Prostate gland (tissue), 2 donors: ENCODE measurements around the gene IGF2BP3. TPM values are rescaled to one million over a fixed set of nuclear protein-coding genes. Genes with fewer than 3 reads are reported as not detected.

Experiments
- DNase-seq: peaks from one replicate; pipeline ENCODE4 v3.0.0-alpha.2; 2019; ENCODE audit warnings: low spot score
- H3K27ac ChIP-seq, 2 donors: fragments of 200-600 bp; sonication (generic); 2 replicates each; pipeline ENCODE4 v1.5.1; 2017 to 2019
- H3K27me3 ChIP-seq: fragments of 200-600 bp; sonication (generic); replicated peaks from 2 replicates; pipeline ENCODE4 v1.5.1; 2019; ENCODE audit not compliant: insufficient read depth
- H3K36me3 ChIP-seq, 2 donors: fragments of 200-600 bp; sonication (generic); 1 replicate in 1 of 2; 2 replicates in 1 of 2; pipeline versions ENCODE4 v1.5.1 to v1.8.1; 2017 to 2019
- H3K4me1 ChIP-seq: fragments of 200-600 bp; sonication (generic); replicated peaks from 2 replicates; pipeline ENCODE4 v1.5.1; 2019
- H3K4me3 ChIP-seq, 2 donors: fragments of 200-600 bp; sonication (generic); 2 replicates each; pipeline ENCODE4 v1.5.1; 2017 to 2019
- H3K9me3 ChIP-seq: fragments of 200-600 bp; sonication (generic); 2 replicates; pipeline ENCODE4 v1.5.1; 2017
- CTCF ChIP-seq, 4 experiments: fragments of 200-600 bp in 2 of 4; fragments of 450-650 bp in 2 of 4; sonication (generic) in 2 of 4; IDR thresholded peaks; 1 replicate in 3 of 4; 2 replicates in 1 of 4; pipeline ENCODE4 v1.5.1; 2016 to 2019; ENCODE audit warnings: antibody characterized with exemption in 4 of 4, mild to moderate bottlenecking in 2 of 4, moderate library complexity in 2 of 4
- POLR2A ChIP-seq: fragments of 450-650 bp; IDR thresholded peaks from one replicate; pipeline ENCODE4 v1.6.1; 2016; ENCODE audit warnings: antibody characterized with exemption, mild to moderate bottlenecking
- POLR2AphosphoS5 ChIP-seq: sonication (generic); formaldehyde crosslinking; IDR thresholded peaks from one replicate; pipeline ENCODE4 v1.6.1; 2017; ENCODE audit warnings: antibody characterized with exemption
- WGBS: methylation state at CpG from one replicate; pipeline ENCODE4 v1.1.5; 2018; 5-methylcytosine and 5-hydroxymethylcytosine counted together
- intact Hi-C: fragments of 100-400 bp; cut with DNase I; formaldehyde crosslinking; loops from one replicate; pipeline ENCODE4 v1.14.2; 2022
- total RNA-seq, 2 donors: library from RNA; depleted of rRNA; stranded (reverse); fragments of >200 nt; gene quantifications; one replicate each; pipeline ENCODE4 v1.1.0, GENCODE V29; 2016

IGF2BP3 gene
- total RNA-seq, 2 donors from 2014 or later, result 9.6 TPM; not detected in 1

- TF ChIP-seq POLR2AphosphoS5 (peak; percentile 78), POLR2A (no peak), CTCF (IDR thresholded peaks at IDR 0.05) (no peak)
- Histone ChIP-seq H3K27me3 (no peaks in the 10 kb centered on the region), H3K36me3 (no peaks in the 10 kb centered on the region), H3K9me3 (no peaks in the 10 kb centered on the region), H3K27ac (no peak overlapping the region), H3K4me1 (no peaks in the 10 kb centered on the region), H3K4me3 (no peak overlapping the region)
- DNase-seq, result peak; percentile 73
- WGBS, result 13% methylated on average over 5 of the region's 5 CpGs
- intact Hi-C loops, result no loop called here
Observed at GRCh38 chr7:23334482-23335056, 135.7 kb downstream of the IGF2BP3 start.

DNA sequence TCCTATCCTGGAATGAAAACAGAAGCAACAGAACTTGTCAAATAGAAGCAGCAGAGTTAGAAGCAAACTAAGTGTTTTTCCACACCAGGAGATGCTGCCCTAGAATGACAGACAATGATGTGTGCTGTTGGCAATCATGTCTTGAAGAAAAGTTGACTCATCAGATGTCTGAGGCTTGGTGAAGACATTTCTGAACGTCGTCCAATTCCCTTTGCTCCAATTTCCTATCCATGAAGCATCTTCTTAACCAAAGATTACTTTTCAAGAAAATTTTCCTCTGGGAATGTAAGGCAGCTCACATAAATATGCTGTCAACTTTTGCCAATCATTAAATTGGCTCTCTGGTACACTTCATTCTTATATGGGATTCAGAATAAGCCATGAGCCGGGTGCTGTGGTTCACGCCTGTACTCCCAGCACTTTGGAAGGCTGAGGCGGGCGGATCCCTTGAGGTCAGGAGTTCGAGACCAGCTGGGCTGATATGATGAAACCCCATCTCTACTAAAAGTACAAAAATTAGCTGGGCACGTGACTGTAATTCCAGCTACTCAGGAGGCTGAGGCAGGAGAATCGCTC lies 136.5 kb downstream of the IGF2BP3 start:
- WGBS, result 66% methylated on average over 9 of the region's 9 CpGs
- Histone ChIP-seq H3K27ac (no peak overlapping the region), H3K36me3 (no peaks in the 10 kb centered on the region), H3K27me3 (no peaks in the 10 kb centered on the region), H3K4me3 (no peak overlapping the region), H3K4me1 (no peaks in the 10 kb centered on the region), H3K9me3 (no peaks in the 10 kb centered on the region)
- no peak for DNase-seq
- intact Hi-C loops, result no loop called here
- TF ChIP-seq CTCF (IDR thresholded peaks at IDR 0.05), result no peak
- TF ChIP-seq POLR2A, result no peak
- no peak for TF ChIP-seq POLR2AphosphoS5

DNA sequence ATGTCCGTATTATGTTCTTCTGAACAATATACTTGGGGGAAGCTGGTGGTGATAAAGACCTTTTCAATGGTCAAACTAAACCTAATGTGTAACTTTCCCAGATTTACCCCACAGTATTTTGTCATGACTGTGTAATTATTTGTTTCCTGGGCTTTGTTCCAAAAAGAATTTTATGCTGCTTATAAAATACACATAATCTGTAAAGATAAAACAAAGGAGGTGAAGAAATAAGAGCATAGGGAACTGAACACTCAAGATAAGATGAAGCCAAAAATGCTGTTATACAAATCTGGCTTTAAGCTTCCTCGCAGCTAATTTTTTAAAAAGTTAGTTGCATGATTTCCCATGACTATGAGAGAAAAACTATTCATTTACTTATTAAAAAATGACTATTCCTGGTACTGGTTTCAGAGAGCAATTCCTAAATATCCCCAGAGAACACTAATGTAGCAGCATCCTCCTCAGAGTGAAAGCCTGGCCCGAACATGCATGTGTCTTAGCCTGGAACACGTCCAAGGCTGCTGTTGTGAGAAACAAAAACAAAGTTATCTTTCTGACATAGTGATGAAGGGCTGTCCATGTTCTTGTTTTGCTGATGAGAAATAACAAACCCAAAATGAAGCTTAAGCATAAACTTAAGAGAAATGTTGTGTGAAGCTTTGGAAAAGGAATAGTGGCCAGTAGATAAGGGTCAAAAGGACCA lies 137.2 kb downstream of the IGF2BP3 start:
- H3K4me1 ChIP-seq, result no peaks in the 10 kb centered on the region
- 17% methylated on average over 4 of the region's 4 CpGs for whole genome bisulfite sequencing
- H3K27ac ChIP-seq, result no peak overlapping the region
- no peak for DNase-seq
- intact Hi-C loops, result no loop called here
- H3K36me3 ChIP-seq, result no peaks in the 10 kb centered on the region
- H3K27me3 ChIP-seq, result no peaks in the 10 kb centered on the region
- TF ChIP-seq POLR2AphosphoS5 (no peak), CTCF (IDR thresholded peaks at IDR 0.05) (no peak), POLR2A (no peak)
- H3K4me3 ChIP-seq, result no peak overlapping the region
- no peaks in the 10 kb centered on the region for H3K9me3 ChIP-seq

DNA sequence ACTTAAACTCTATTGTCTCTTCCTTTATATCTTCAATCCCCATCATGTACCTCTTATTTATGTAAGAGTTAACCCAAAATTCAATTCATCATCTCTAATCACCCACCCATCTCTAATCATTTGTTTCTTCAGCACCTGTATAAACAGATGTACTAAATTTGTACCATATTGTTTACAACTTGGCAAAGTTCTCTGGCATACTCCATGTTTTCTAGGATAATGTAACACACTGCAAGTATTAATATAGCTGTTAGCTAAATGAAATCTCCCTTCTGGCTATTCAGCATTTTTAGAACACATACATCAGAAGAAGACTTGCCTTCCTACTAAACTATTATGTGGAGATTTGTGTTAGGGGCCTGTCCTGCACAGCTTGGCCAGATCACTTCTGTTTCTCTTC lies 138.1 kb downstream of the IGF2BP3 start:
- Histone ChIP-seq H3K4me3 (no peak overlapping the region), H3K27me3 (no peaks in the 10 kb centered on the region), H3K9me3 (no peaks in the 10 kb centered on the region), H3K27ac (no peak overlapping the region), H3K4me1 (no peaks in the 10 kb centered on the region), H3K36me3 (no peaks in the 10 kb centered on the region)
- intact Hi-C loops, result no loop called here
- no peak for TF ChIP-seq POLR2A
- TF ChIP-seq POLR2AphosphoS5, result no peak
- TF ChIP-seq CTCF (IDR thresholded peaks at IDR 0.05), result no peak
- no peak for DNase-seq

DNA sequence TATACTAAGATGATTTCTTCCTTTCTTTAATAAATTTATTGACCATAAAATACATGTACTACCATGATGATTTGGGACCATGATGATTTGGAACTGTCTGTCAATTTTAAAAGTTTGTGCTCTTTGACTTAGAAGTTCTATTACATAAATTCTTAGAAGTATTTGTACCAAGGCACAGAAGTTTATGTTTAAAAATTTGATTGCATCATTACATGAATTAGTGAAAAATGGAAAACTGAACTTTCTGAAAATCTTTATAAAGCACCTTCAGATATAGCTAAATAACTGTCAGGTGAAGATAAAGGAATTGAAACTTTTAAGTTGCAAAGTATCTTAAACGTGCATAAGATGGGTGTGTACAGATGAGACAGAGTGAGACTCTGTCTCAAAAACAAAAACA lies 139.2 kb downstream of the IGF2BP3 start:
- DNase-seq, result no peak
- whole genome bisulfite sequencing, result 82% methylated on average over 1 of the region's 1 CpG
- Histone ChIP-seq H3K9me3 (no peaks in the 10 kb centered on the region), H3K4me3 (no peak overlapping the region), H3K4me1 (no peaks in the 10 kb centered on the region), H3K36me3 (no peaks in the 10 kb centered on the region), H3K27ac (no peak overlapping the region), H3K27me3 (no peaks in the 10 kb centered on the region)
- TF ChIP-seq POLR2AphosphoS5 (no peak), POLR2A (no peak), CTCF (IDR thresholded peaks at IDR 0.05) (no peak)
- intact Hi-C loops, result no loop called here
